Stimulated activated CD4-positive, alpha-beta T cell treated with anti-CD3 and anti-CD28 coated beads, TNF-alpha, amount 100 ng/mL, for 24 hours (primary cell): ENCODE measurements around the gene CPT1B.
"Not testable (repeated sequence)": the region's sequence is repeated elsewhere in the genome, so short reads cannot be mapped to it uniquely, and the experiment has no call there.

Experiments used
- DNase-seq, 3 experiments: peaks; one replicate each; pipeline ENCODE4 v3.0.0-alpha.2; 2020; ENCODE audit warnings: low read depth in 3 of 3

The CPT1B gene

GRCh38 chr22:50609599-50609998 lies 31.4 kb upstream of the CPT1B start:
- DNase-seq: no peak

GRCh38 chr22:50608996-50609395 lies 30.8 kb upstream of the CPT1B start:
- DNase-seq: no peak

GRCh38 chr22:50608058-50608840 lies 30.0 kb upstream of the CPT1B start:
- DNase-seq: not testable (repeated sequence)

GRCh38 chr22:50607659-50608020 lies 29.4 kb upstream of the CPT1B start:
- DNase-seq: no peak

- DNase-seq: no peak
Measured at GRCh38 chr22:50606946-50607658, 28.9 kb upstream of the CPT1B start.

- DNase-seq: no peak
Measured at GRCh38 chr22:50606165-50606945, 28.1 kb upstream of the CPT1B start.

- no peak for DNase-seq
Measured at GRCh38 chr22:50605613-50606074, 27.4 kb upstream of the CPT1B start.

- no peak for DNase-seq
Measured at GRCh38 chr22:50605002-50605612, 26.9 kb upstream of the CPT1B start.

GRCh38 chr22:50604256-50605001 lies 26.2 kb upstream of the CPT1B start:
- DNase-seq: no peak

GRCh38 chr22:50603511-50604255 lies 25.5 kb upstream of the CPT1B start:
- DNase-seq: no peak

- DNase-seq: no peak
Measured at GRCh38 chr22:50602338-50602700, 24.1 kb upstream of the CPT1B start.

GRCh38 chr22:50601669-50602337 lies 23.6 kb upstream of the CPT1B start:
- DNase-seq: no peak

- no peak for DNase-seq
Measured at GRCh38 chr22:50600967-50601668, 22.9 kb upstream of the CPT1B start.

- DNase-seq: no peak
Measured at GRCh38 chr22:50600538-50600937, 22.3 kb upstream of the CPT1B start, which contains the start of gene MAPK8IP2. Gene MAPK8IP2 (plus strand): TSS chr22:50600793. CDS start chr22:50600819, 26 bp downstream.

GRCh38 chr22:50599816-50600455 lies 21.7 kb upstream of the CPT1B start:
- DNase-seq: peak; percentile 22 to 46 (median 28)

GRCh38 chr22:50597097-50597496 lies 18.9 kb upstream of the CPT1B start:
- DNase-seq: no peak

- DNase-seq: no peak
Measured at GRCh38 chr22:50595189-50595588, 17.0 kb upstream of the CPT1B start.

GRCh38 chr22:50587407-50587806 lies 9.2 kb upstream of the CPT1B start:
- no peak for DNase-seq

- no peak for DNase-seq
Measured at GRCh38 chr22:50586416-50586815, 8.2 kb upstream of the CPT1B start.
